ENCODE data around the gene TIMM13.

The TIMM13 gene

DNA sequence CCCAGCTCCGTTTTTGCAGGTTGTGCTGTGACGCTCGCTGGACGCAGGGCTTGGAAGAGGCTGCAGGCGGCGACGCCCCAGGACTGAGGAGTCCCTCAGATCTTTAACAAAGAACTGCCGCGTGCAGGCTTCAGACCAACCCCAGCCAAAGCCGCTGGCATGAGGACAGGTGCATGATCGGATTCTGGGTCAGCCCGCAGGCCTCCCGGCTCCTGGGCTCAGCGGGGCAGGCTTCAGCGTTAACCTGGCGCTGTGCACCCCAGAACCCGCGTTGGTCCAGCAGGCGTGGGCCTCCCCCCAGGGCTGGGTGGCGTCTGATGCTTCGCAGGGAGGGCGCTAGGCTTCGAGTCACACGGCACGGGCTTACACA is 920 bp upstream of the TIMM13 start:
- TF ChIP-seq, protein P1, sequence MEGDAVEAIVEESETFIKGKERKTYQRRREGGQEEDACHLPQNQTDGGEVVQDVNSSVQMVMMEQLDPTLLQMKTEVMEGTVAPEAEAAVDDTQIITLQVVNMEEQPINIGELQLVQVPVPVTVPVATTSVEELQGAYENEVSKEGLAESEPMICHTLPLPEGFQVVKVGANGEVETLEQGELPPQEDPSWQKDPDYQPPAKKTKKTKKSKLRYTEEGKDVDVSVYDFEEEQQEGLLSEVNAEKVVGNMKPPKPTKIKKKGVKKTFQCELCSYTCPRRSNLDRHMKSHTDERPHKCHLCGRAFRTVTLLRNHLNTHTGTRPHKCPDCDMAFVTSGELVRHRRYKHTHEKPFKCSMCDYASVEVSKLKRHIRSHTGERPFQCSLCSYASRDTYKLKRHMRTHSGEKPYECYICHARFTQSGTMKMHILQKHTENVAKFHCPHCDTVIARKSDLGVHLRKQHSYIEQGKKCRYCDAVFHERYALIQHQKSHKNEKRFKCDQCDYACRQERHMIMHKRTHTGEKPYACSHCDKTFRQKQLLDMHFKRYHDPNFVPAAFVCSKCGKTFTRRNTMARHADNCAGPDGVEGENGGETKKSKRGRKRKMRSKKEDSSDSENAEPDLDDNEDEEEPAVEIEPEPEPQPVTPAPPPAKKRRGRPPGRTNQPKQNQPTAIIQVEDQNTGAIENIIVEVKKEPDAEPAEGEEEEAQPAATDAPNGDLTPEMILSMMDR (IDR thresholded peaks at IDR 0.05; ENCODE audit: insufficient read depth, low read length) = no peak
- TF ChIP-seq, protein P2, sequence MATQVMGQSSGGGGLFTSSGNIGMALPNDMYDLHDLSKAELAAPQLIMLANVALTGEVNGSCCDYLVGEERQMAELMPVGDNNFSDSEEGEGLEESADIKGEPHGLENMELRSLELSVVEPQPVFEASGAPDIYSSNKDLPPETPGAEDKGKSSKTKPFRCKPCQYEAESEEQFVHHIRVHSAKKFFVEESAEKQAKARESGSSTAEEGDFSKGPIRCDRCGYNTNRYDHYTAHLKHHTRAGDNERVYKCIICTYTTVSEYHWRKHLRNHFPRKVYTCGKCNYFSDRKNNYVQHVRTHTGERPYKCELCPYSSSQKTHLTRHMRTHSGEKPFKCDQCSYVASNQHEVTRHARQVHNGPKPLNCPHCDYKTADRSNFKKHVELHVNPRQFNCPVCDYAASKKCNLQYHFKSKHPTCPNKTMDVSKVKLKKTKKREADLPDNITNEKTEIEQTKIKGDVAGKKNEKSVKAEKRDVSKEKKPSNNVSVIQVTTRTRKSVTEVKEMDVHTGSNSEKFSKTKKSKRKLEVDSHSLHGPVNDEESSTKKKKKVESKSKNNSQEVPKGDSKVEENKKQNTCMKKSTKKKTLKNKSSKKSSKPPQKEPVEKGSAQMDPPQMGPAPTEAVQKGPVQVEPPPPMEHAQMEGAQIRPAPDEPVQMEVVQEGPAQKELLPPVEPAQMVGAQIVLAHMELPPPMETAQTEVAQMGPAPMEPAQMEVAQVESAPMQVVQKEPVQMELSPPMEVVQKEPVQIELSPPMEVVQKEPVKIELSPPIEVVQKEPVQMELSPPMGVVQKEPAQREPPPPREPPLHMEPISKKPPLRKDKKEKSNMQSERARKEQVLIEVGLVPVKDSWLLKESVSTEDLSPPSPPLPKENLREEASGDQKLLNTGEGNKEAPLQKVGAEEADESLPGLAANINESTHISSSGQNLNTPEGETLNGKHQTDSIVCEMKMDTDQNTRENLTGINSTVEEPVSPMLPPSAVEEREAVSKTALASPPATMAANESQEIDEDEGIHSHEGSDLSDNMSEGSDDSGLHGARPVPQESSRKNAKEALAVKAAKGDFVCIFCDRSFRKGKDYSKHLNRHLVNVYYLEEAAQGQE (IDR thresholded peaks at IDR 0.05; ENCODE audit: insufficient replicate concordance, low read depth) = no peak
- no peak for TF ChIP-seq SPI1 (IDR thresholded peaks at IDR 0.05; ENCODE audit: borderline replicate concordance, low read depth)
- TF ChIP-seq POLR2AphosphoS5 (IDR thresholded peaks at IDR 0.05; ENCODE audit: low read depth) = no peak
- TF ChIP-seq GABPA (IDR thresholded peaks at IDR 0.05; ENCODE audit: low read depth) = no peak
- Histone ChIP-seq H3K27ac (replicated peaks) (peak overlapping the region; percentile 98), H3K27me3 (ENCODE audit: insufficient read depth, poor library complexity, severe bottlenecking) (no peaks in the 10 kb centered on the region), H3K4me3 (replicated peaks; ENCODE audit: insufficient read depth, low read length) (no peak overlapping the region)
- DNase-seq (ENCODE audit: low read depth in 1 of 2, low spot score in 1 of 2) = no peak

DNA sequence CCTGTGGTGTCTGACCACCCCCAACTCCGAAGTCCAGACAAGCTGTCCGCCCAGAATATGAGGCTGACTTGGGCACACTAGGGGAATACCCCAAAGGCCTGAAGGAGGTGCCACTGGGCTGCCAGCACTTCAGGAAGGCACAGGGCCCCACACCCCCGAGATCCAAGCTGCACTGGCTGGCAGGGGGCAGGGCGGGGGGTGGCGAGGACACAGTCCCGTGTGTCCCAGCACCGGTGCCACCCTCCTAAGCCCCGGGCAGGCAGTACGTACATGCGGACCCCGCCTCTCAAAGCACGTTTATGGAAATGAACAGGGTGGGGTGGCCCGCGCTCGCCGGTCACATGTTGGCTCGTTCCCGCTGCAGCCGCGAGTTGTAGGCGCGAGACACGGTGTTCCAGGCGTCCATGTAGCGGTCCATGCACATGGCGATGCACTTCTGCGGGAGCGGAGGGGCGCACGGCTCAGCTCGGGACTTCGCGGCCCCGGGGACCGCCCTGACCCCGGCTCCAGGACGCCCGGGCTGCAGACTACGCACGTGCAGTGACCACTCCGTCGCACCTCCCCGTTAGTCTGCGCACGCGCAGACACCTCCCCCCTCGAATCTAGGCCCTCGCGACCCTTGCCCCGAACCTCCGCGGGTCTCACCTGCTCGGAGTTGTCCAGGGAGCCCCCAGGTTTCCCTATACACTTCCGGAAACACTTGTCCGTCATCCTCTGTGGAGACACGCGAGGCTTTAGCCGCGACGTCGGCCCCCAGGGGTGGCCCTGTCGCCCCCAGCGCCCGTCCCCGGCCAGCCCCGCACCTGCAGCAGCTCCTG is 566 bp downstream of the TIMM13 start:
- peak; percentile 74 to 87 for DNase-seq (ENCODE audit: low read depth in 1 of 2, low spot score in 1 of 2)
- Histone ChIP-seq H3K27ac (replicated peaks) (peak overlapping the region; percentile 98), H3K4me3 (replicated peaks; ENCODE audit: insufficient read depth, low read length) (peak overlapping the region; percentile 82), H3K27me3 (ENCODE audit: insufficient read depth, poor library complexity, severe bottlenecking) (no peaks in the 10 kb centered on the region)
- TF ChIP-seq, protein P2 (IDR thresholded peaks at IDR 0.05; ENCODE audit: insufficient replicate concordance, low read depth) = no peak
- TF ChIP-seq POLR2AphosphoS5 (IDR thresholded peaks at IDR 0.05; ENCODE audit: low read depth) (peak; percentile 48), SPI1 (IDR thresholded peaks at IDR 0.05; ENCODE audit: borderline replicate concordance, low read depth) (no peak)

DNA sequence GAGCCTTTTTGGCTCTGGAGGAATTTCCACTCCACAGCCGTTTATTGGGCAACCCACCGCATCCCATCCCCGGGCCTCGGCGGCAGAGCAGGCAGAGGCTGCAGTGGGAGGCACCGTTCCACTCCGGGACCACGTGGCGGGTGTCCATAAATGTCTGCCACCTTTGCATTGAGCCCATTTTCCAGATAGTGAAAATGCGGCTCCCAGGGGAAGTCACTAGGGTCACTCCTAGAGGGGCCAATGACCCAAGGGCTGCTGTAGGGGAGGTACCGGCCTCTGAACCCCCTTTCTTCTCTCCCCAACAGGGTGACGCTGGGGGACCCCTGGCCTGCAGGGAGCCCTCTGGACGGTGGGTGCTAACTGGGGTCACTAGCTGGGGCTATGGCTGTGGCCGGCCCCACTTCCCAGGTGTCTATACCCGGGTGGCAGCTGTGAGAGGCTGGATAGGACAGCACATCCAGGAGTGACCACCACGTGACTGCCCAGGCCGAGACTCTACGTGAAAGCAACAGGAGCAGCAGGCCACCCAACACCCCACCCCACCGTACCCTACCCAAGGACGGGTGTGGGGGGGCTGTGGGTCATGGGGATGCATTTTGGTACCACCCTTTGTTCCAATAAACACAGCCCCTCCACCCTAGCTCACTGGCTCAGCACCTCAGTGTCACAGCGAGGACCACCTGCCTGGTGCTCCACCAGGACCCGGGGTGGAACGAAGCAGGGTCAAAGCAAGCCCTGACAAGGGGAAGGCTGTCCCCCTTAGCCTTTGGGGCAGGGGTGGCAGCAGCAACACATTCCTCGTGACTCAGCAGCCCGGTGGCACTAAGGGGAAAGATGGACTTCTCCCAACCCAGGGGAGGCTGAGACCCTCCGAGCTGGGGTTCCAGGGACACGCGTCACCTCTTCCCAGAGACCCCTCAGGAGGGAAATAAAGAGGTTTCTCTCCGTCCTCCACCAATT is 1.5 kb downstream of the TIMM13 start:
- H3K27me3 ChIP-seq (ENCODE audit: insufficient read depth, poor library complexity, severe bottlenecking) = no peaks in the 10 kb centered on the region
- H3K4me3 ChIP-seq (replicated peaks; ENCODE audit: insufficient read depth, low read length) = peak overlapping the region; percentile 82
- DNase-seq (ENCODE audit: low read depth in 1 of 2, low spot score in 1 of 2) = peak in 1 of 2 experiments; percentile 29
- TF ChIP-seq, protein P1 (IDR thresholded peaks at IDR 0.05; ENCODE audit: insufficient read depth, low read length) = no peak
- TF ChIP-seq POLR2AphosphoS5 (IDR thresholded peaks at IDR 0.05; ENCODE audit: low read depth) = peak; percentile 34
- H3K27ac ChIP-seq (replicated peaks) = peak overlapping the region; percentile 98
